ENCODE measurements around the gene SEMA6B. TPM values are rescaled to one million over a fixed set of nuclear protein-coding genes. Genes with fewer than 3 reads are reported as not detected.

SEMA6B gene
- total and polyA plus RNA-seq, 10 of the 15 experiments (the other 5 are each of a cell fraction or from before 2014, with no cell fraction given), result 0.13 TPM; not detected in 9

GRCh38 chr19:4510435-4511255 is 48.8 kb downstream of the SEMA6B start (continued):
- no peak for TF ChIP-seq EGR1 (IDR thresholded peaks at IDR 0.05; ENCODE audit: borderline replicate concordance in 1 of 2, low read depth in 2 of 2, low read length in 2 of 2)
- no peak for TF ChIP-seq FOXK2 (IDR thresholded peaks at IDR 0.05)
- no peak for TF ChIP-seq SP1 (IDR thresholded peaks at IDR 0.05; ENCODE audit: low read depth, low read length)
- no peak for TF ChIP-seq NR2C2 (IDR thresholded peaks at IDR 0.05; ENCODE audit: borderline replicate concordance, control insufficient read depth, insufficient read length, low read depth)
- no peak for TF ChIP-seq BRCA1 (IDR thresholded peaks at IDR 0.05; ENCODE audit: low read depth, low read length)
- TF ChIP-seq RAD51 (IDR thresholded peaks at IDR 0.05), result no peak

- H3K4me2 ChIP-seq (ENCODE audit: control insufficient read depth, insufficient read depth), result no peak overlapping the region
- TF ChIP-seq SREBF2 (IDR thresholded peaks at IDR 0.05; ENCODE audit: low read length) (no peak), PAX8 (IDR thresholded peaks at IDR 0.05) (no peak), HSF1 (IDR thresholded peaks at IDR 0.05; ENCODE audit: low read depth, low read length) (no peak), PML (IDR thresholded peaks at IDR 0.05; ENCODE audit: low read length) (no peak), BRCA1 (IDR thresholded peaks at IDR 0.05; ENCODE audit: low read depth, low read length) (no peak), GABPA (IDR thresholded peaks at IDR 0.05; ENCODE audit: low read depth) (no peak), TCF12 (IDR thresholded peaks at IDR 0.05; ENCODE audit: low read depth, low read length) (no peak), YBX1 (IDR thresholded peaks at IDR 0.05) (no peak), MTA3 (IDR thresholded peaks at IDR 0.05; ENCODE audit: borderline replicate concordance, low read length) (no peak), ZBTB40 (IDR thresholded peaks at IDR 0.05; ENCODE audit: borderline replicate concordance) (no peak), HCFC1 (IDR thresholded peaks at IDR 0.05; ENCODE audit: low read length) (no peak), EED (IDR thresholded peaks at IDR 0.05; ENCODE audit: low read depth) (no peak), RCOR1 (conservative IDR thresholded peaks at IDR 0.05; ENCODE audit: low read depth, low read length) (no peak), FOXM1 (IDR thresholded peaks at IDR 0.05; ENCODE audit: low read depth, low read length) (no peak), EZH2 (IDR thresholded peaks at IDR 0.05; ENCODE audit: borderline replicate concordance, control insufficient read depth, low read depth, low read length) (no peak)
Measured at GRCh38 chr19:4508698-4509097, 50.8 kb downstream of the SEMA6B start.

More at GRCh38 chr19:4508698-4509097, 50.8 kb downstream of the SEMA6B start:
- H3K9ac ChIP-seq (ENCODE audit: control insufficient read depth, insufficient read depth, low read length), result no peak overlapping the region
- H3K36me3 ChIP-seq (ENCODE audit: control insufficient read depth in 2 of 2, insufficient read depth in 2 of 2, low read length in 1 of 2), result no peaks in the 10 kb centered on the region; a peak in 1 of 4 replicates
- ChIA-PET CTCF (interaction anchor here (1.2 to 1.3 kb wide), 2 partner anchors 8 to 15 kb away, joined by 3 to 4 read pairs; no protein-coding TSS in a partner anchor), POLR2A (no interaction called here), SMC1A (ENCODE audit: uncharacterized antibody, unreplicated experiment) (no interaction called here), RAD21 (ENCODE audit: unreplicated experiment) (interaction anchor here (0.6 kb wide), 1 partner anchor 672 kb away, joined by 3 read pairs; no protein-coding TSS in a partner anchor)
- no peak overlapping the region for H3K4me3 ChIP-seq
- in situ Hi-C loops (cut with MboI) (no loop called here), intact Hi-C loops (cut with micrococcal nuclease; ENCODE audit: unreplicated experiment) (no loop called here)
- no TSS peak for BruUV-seq (replicated peaks)
- no peaks in the 10 kb centered on the region for H4K20me1 ChIP-seq (ENCODE audit: control insufficient read depth, insufficient read depth)
- no peaks in the 10 kb centered on the region for H3K79me2 ChIP-seq (ENCODE audit: control insufficient read depth, insufficient read depth, low read length)
- WGBS (ENCODE audit: insufficient coverage, insufficient replicate concordance, low lambda C conversion rate, missing lambda C conversion rate), result 90% methylated on average over 21 of the region's 21 CpGs
- FAIRE-seq (no peak), DNase-seq (ENCODE audit: low read depth, low spot score) (no peak), ATAC-seq (no peak)
- H3K9me3 ChIP-seq (replicated peaks; ENCODE audit: control insufficient read depth, insufficient read depth, low read length), result no peaks in the 10 kb centered on the region
- H3K4me1 ChIP-seq (ENCODE audit: control insufficient read depth, insufficient read depth, low read length), result no peaks in the 10 kb centered on the region
- no peak overlapping the region for H3K27ac ChIP-seq (ENCODE audit: control insufficient read depth, insufficient read depth)
- H3K27me3 ChIP-seq (replicated peaks in 1 of 2; ENCODE audit: control insufficient read depth in 2 of 2, insufficient read depth in 2 of 2, low read length in 1 of 2), result no peaks in the 10 kb centered on the region
- H2AFZ ChIP-seq (ENCODE audit: control insufficient read depth, low read depth, low read length), result no peak overlapping the region

All from GM12878 (cell line).